HG03460 (cell line): Measurements from ENCODE around the gene GART.
"Not testable (repeated sequence)": the region's sequence is repeated elsewhere in the genome, so short reads cannot be mapped to it uniquely, and the experiment has no call there.

Experiments used
- ATAC-seq: cut with Tn5 transposase; IDR thresholded peaks from one replicate; pipeline ENCODE4 v1.9.1; 2021; ENCODE audit not compliant: unreplicated experiment

Gene GART

DNA sequence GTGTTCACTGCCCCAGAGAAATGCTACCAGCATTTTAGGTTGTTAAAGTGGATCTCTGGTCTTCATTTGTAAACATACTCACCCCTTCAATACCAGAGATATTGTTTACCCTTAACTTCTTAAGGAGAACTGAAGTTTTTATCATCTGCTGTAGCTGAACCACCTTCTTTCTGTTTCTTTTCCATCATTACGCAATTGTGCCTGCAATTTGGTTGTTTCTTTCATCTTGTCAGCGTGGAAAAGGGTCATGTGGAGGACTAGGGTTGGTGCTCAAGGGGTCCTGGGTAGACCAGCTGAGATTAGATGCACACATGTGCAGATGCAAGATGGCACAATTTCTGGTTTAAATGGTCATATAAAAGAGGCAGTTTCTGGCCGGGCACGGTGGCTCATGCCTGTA is 23.0 kb downstream of the GART start:
- no peak for ATAC-seq

- ATAC-seq = no peak
Measured at GRCh38 chr21:33514229-33514628, 27.7 kb downstream of the GART start.

GRCh38 chr21:33512481-33512880 is 29.4 kb downstream of the GART start:
- ATAC-seq = no peak

- no peak for ATAC-seq
Measured at GRCh38 chr21:33511639-33512038, 30.3 kb downstream of the GART start.

DNA sequence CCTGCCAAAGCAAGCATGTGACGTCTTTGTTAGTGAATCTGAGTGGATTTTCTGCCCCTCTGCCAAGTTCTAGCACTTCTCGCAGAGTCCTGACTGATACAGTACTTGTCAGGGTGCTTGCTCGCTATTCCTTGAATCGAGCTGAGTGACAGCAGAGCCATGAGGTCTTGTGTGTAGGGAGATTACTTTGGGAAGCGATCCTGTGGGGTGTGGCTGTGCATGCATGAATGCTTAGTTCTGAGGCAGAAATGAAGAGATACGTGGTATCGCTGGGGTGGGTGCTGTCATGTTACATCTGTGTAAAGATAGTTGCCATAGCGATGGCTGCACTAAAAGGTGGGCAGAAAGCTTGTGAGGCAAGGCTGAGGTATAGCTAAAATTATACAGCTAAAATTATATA is 31.1 kb downstream of the GART start:
- ATAC-seq = no peak

GRCh38 chr21:33507003-33507402 is 34.9 kb downstream of the GART start:
- not testable (repeated sequence) for ATAC-seq

DNA sequence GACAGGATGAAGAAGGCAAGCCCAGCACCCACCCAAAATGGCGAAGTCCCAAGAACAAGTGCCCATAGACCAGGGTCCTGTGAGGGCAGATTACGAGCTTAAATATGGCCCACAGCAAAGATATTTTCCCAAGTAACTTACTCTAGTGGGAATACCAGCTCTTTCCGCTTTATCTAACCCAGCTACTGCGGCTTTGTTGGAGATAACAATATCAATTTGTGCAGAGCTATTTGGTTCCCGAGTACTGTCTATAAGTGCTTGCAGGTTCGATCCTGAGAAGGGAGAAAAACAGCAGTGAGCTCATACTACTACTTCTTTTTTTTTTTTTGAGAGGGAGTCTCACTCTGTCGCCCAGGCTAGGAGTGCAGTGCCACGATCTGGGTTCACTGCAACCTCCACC is 36.1 kb downstream of the GART start:
- no peak for ATAC-seq

DNA sequence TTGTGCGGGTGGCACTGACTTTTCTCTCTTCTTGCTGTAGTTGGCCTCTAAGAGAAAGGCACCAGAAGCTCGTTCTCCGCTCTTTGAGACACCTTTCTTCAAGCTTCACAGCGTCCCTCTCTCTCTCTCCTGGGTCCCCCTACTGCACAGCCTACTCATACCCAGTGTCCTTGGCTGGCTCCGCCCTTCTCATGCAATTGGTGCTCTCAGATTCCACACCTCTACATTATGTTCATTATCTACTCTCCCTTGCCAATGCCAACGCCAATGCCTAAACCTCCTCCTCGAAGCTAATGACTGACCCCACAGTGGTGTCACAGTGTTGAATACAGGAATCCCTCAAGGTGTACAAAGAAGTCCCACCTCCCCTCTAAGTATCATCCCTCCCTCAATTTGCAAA is 45.6 kb downstream of the GART start:
- ATAC-seq = no peak

- no peak for ATAC-seq
Measured at GRCh38 chr21:33495743-33496142, 46.2 kb downstream of the GART start.

DNA sequence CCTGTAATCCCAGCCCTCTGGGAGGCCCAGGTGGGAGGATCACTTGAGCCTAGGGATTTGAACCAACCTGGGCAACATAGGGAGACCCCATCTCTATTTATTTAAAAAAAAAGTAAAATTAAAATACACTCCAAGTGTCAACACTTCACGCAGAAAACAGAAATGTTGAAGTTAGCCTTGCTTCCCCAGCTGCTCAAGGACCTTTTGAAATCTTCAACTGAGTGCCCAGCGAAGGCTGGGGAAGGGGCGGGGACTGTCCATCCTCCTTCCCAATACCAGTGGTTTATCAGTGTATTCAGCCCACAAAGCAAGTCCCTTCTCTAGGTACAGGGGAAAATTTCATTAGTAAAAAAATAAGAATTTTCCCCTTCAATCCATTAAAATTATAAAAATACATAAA is 48.2 kb downstream of the GART start:
- ATAC-seq = no peak

GRCh38 chr21:33492571-33492970 is 49.3 kb downstream of the GART start:
- ATAC-seq = no peak

DNA sequence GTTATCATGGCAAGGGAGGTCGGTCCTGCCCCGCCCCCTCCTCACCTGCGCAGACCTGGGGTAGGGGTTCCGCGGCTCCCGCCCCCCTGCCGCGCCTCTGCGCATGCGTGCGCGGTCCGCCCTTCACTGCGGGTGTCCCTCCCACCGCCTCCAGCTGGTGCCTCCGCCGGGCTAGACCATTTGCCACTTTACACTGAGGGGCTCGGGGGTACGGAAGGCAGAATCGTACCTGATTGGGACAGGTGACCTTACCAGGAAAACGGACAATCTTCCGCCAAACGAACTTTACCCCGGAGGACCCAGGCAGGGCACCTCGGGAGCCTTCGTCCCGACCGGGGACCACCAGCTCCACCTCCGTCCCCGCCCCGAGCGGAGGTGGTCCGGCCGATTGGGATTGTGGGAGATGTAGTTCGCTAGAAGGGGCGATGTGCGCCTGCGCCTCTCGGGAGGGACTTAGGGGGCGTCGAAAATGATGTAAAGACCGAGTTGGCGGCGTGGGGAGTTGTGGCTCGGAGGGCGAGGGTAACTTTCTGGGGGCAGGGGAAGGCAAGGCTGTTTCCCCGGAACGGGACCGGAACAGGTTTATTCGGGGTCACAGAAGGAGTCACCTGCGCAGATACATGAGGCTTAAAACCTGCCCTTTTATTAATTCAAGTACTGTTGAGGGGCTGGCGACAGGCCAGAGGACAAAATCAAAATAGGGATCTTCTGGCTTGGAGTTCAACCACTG is 50.4 kb downstream of the GART start, which contains the start of gene DNAJC28:
Gene DNAJC28, minus strand, starts transcription at position 344 of the 730 bp plus-strand sequence. CDS start 2,323 bp downstream, outside the sequence.
- peak; percentile 95 for ATAC-seq

- ATAC-seq = no peak
Measured at GRCh38 chr21:33490991-33491372, 50.9 kb downstream of the GART start.

DNA sequence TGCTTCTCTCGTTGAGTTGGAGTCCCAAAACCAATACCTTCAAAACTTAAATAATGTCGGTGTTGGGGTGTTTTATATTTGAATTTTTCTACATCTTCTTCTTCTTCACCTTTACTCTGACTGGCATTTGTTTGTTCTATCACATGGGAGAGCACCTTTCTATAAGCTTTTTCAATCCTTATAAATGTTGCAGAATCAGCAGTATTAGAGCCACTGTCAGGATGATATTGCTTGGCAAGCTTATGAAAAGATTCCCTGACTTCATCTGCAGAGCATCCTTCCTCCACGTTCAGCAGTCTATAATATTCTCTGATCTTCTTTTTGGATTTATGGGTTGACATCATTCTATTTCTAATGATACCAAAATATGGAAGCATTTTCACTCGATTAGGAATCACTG is 53.0 kb downstream of the GART start:
- ATAC-seq = no peak

DNA sequence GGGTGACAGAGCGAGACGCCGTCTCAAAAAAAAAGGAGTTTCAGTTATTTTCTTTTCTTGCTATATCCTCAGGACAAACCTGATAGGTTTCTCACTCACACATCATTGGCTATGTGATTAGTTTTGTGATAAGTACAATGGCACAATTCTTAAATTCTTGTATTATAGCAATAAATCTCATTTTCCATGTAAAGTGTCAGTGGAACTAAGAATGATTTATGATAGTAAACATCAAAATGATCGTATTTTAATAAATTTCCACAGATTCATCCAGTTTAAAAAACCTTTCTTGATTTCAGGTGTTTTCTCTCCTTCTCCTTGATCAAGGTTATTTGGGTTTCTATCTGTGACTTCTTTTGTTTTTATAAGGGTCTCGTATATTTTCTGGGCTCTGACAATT is 53.9 kb downstream of the GART start:
- no peak for ATAC-seq

- no peak for ATAC-seq
Measured at GRCh38 chr21:33481314-33481943, 60.5 kb downstream of the GART start.

- no peak for ATAC-seq
Measured at GRCh38 chr21:33480481-33481103, 61.3 kb downstream of the GART start.

GRCh38 chr21:33479679-33480480 is 62.0 kb downstream of the GART start, which contains the start of gene TMEM50B:
Gene TMEM50B (minus strand): TSS chr21:33479974. CDS start chr21:33468885, 11,089 bp downstream.
- peak; percentile 87 for ATAC-seq

DNA sequence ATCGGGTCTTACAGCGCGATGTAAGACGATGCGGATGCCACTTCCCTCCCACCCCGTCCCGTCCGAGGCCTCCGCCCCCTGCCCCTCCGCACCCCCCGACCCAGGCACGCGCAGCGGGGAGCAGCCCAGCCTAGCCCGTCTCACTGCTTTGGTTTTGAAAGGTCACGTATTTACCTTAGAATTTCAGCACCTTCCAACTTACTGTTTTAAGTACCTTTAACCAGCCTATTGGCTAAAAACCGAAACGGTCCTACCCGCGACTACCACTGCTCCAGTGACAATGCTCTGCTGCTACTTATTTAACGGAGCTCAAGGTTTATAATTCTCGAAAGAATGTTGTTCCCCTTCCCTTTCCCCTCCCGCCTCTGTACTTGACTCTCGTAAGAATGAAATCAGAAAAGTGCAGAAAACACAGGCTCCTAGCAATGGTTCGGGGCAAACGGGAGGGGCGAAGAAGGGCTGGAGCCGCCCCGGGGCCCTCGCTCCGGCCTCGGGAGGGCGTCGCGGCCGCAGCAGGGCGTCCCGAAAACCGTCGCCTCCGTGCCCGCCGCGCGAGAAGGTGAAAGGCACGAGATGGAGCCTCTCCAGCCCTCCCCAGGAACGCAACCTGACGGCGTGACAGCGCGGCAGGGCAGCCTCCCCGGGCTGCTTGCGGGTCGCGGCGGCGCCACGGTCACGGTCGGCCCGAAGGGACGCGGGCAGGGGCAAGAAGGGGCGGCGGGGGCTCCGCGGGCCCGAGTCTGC is 62.8 kb downstream of the GART start:
- peak; percentile 18 for ATAC-seq

GRCh38 chr21:33478182-33478581 is 63.7 kb downstream of the GART start:
- ATAC-seq = no peak

- ATAC-seq = no peak
Measured at GRCh38 chr21:33477066-33477465, 64.9 kb downstream of the GART start.
